Natural killer cell (primary cell): ENCODE results near the gene TXN2. TPM values are rescaled to one million over a fixed set of nuclear protein-coding genes. Genes with fewer than 3 reads are reported as not detected.

Source experiments
- ATAC-seq, 3 donors: fragments of 150-1000 bp in 2 of 3; fragments of 200-7000 bp in 1 of 3; cut with Tn5 transposase; 1 replicate in 1 of 3; 2 replicates in 2 of 3; pipeline ENCODE4 v1.10.0; 2021; ENCODE audit warnings: mild to moderate bottlenecking in 2 of 3, moderate library complexity in 2 of 3
- DNase-seq, 2 donors: peaks; one replicate each; pipeline versions ENCODE4 v3.0.0 to v3.0.0-alpha.2; 2013 to 2021; ENCODE audit warnings: mixed read lengths in 1 of 2
- H3K27ac ChIP-seq: one replicate; pipeline ENCODE4 v1.5.1; 2013; ENCODE audit warnings: mild to moderate bottlenecking, low read length
- H3K27me3 ChIP-seq: one replicate; pipeline ENCODE4 v1.6.1; 2013; ENCODE audit warnings: low read length; ENCODE audit not compliant: control insufficient read depth, insufficient read depth
- H3K36me3 ChIP-seq: one replicate; pipeline ENCODE4 v1.6.1; 2013; ENCODE audit warnings: low read length; ENCODE audit not compliant: control insufficient read depth, insufficient read depth
- H3K4me1 ChIP-seq: one replicate; pipeline ENCODE4 v1.6.1; 2013; ENCODE audit warnings: low read length; ENCODE audit not compliant: control insufficient read depth, insufficient read depth
- H3K4me3 ChIP-seq: one replicate; pipeline ENCODE4 v1.5.1; 2013; ENCODE audit warnings: low read length
- H3K9me3 ChIP-seq: one replicate; pipeline ENCODE4 v1.6.1; 2013; ENCODE audit warnings: low read length; ENCODE audit not compliant: control insufficient read depth, insufficient read depth
- H3K27ac Mint-ChIP-seq, 2 donors: one replicate each; pipeline ENCODE4 v1.8.0; 2022; ENCODE audit warnings: mild to moderate bottlenecking in 2 of 2, mixed read lengths in 2 of 2, moderate library complexity in 1 of 2
- H3K27me3 Mint-ChIP-seq, 2 donors: one replicate each; pipeline ENCODE4 v1.8.0; 2022; ENCODE audit warnings: low read depth in 2 of 2, mixed read lengths in 2 of 2
- H3K36me3 Mint-ChIP-seq: one replicate; pipeline ENCODE4 v1.8.0; 2022; ENCODE audit warnings: mixed read lengths
- H3K4me1 Mint-ChIP-seq, 2 donors: one replicate each; pipeline ENCODE4 v1.8.0; 2022; ENCODE audit warnings: mixed read lengths in 2 of 2
- H3K4me3 Mint-ChIP-seq: one replicate; pipeline ENCODE4 v1.8.0; 2022; ENCODE audit warnings: mild to moderate bottlenecking, moderate library complexity, mixed read lengths
- H3K9me3 Mint-ChIP-seq, 2 donors: one replicate each; pipeline ENCODE4 v1.8.0; 2022; ENCODE audit warnings: mixed read lengths in 2 of 2
- CTCF ChIP-seq: fragments of 200-600 bp; IDR thresholded peaks from one replicate; pipeline ENCODE4 v1.8.0; 2022; ENCODE audit warnings: antibody characterized with exemption
- WGBS: methylation state at CpG from one replicate; pipeline ENCODE4 v1.1.7; 2013; ENCODE audit warnings: missing lambda C conversion rate; ENCODE audit not compliant: insufficient coverage; 5-methylcytosine and 5-hydroxymethylcytosine counted together
- intact Hi-C: fragments of 100-400 bp; cut with micrococcal nuclease; formaldehyde crosslinking; loops from one replicate; pipeline ENCODE4 v1.14.2; 2022
- total RNA-seq, 4 donors: library from RNA; stranded (reverse); fragments of 120-200 nt in 1 of 4; gene quantifications; one replicate each; pipeline versions ENCODE4 v1.2.3 to v1.2.4, GENCODE V29; 2013 to 2022

TXN2 gene
- total RNA-seq, 3 donors from 2014 or later (not counting 1 experiment from before 2014, with no cell fraction given): 35.5 to 45.4 (median 41.5) TPM

GRCh38 chr22:36419177-36419911 lies 62.1 kb downstream of the TXN2 start:
- peak in 1 of 2 donors; percentile 50 for DNase-seq
- no peaks in the 10 kb centered on the region for H3K9me3 Mint-ChIP-seq
- H3K36me3 ChIP-seq: no peaks in the 10 kb centered on the region
- H3K4me3 ChIP-seq: no peak overlapping the region
- peak in 2 of 3 donors; percentile 60 to 68 for ATAC-seq
- H3K4me1 Mint-ChIP-seq: peaks cover 7 to 10% of the 10 kb centered on the region in 2 donors
- no peaks in the 10 kb centered on the region for H3K27me3 ChIP-seq
- WGBS: 26% methylated on average over 12 of the region's 13 CpGs
- no peaks in the 10 kb centered on the region for H3K36me3 Mint-ChIP-seq
- H3K27ac ChIP-seq: no peak overlapping the region
- no peak for TF ChIP-seq CTCF
- peak overlapping the region; percentile 53 to 78 for H3K27ac Mint-ChIP-seq
- peaks cover 40% of the 10 kb centered on the region for H3K4me1 ChIP-seq
- intact Hi-C loops: no loop called here
- H3K9me3 ChIP-seq: no peaks in the 10 kb centered on the region
- no peaks in the 10 kb centered on the region for H3K27me3 Mint-ChIP-seq
- peak overlapping the region; percentile 63 for H3K4me3 Mint-ChIP-seq

DNA sequence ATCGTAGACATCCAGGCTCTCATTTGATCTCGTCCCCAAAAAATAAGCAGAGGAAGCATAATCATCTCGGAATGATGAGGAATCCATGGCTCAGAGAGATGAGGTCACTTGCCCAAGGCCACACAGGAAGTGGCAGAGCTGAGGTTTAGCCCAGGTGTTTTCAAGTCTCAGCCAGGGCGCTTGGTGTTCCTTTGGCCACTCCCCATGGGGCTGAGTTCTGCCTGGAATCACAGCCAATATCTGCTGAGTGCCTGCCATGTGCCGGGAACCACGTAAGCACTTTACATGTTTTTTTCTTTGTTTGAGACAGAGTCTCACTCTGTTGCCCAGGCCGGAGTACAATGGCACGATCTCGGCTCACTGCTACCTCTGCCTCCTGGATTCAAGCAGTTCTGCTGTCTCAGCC lies 64.2 kb downstream of the TXN2 start:
- no peaks in the 10 kb centered on the region for H3K27me3 Mint-ChIP-seq
- no peak overlapping the region for H3K4me3 Mint-ChIP-seq
- no peak overlapping the region for H3K27ac ChIP-seq
- no peak for TF ChIP-seq CTCF
- ATAC-seq (peak in 1 of 3 donors; percentile 34), DNase-seq (no peak)
- no peaks in the 10 kb centered on the region for H3K36me3 Mint-ChIP-seq
- H3K9me3 Mint-ChIP-seq: no peaks in the 10 kb centered on the region
- H3K4me1 Mint-ChIP-seq: peaks cover 7 to 14% of the 10 kb centered on the region in 2 donors
- H3K36me3 ChIP-seq: no peaks in the 10 kb centered on the region
- 73% methylated on average over 9 of the region's 9 CpGs for WGBS
- intact Hi-C loops: no loop called here
- no peaks in the 10 kb centered on the region for H3K27me3 ChIP-seq
- H3K27ac Mint-ChIP-seq: no peak overlapping the region
- H3K9me3 ChIP-seq: no peaks in the 10 kb centered on the region
- no peak overlapping the region for H3K4me3 ChIP-seq
- peaks cover 40% of the 10 kb centered on the region for H3K4me1 ChIP-seq

Other genes starting within 250 kb of the TXN2 start
- 100 to 1,000 TPM in 1 of 3 donors, 10 to 100 TPM in 2; 51.7 to 112 (median 67.2) TPM for gene APOL2, start 242.1 kb downstream of the TXN2 start, total RNA-seq
- 10 to 100 TPM; 39.5 to 51.2 (median 49.6) TPM for gene APOL1, start 228.5 kb downstream of the TXN2 start, total RNA-seq
- gene MYH9, start 93.7 kb downstream of the TXN2 start, total RNA-seq: 1,000 to 10,000 TPM in 1 of 3 donors, 100 to 1,000 TPM in 2; 803 to 1,038 (median 808) TPM
- gene FOXRED2, start 25.4 kb upstream of the TXN2 start, total RNA-seq: 1 to 10 TPM; 1.7 to 2.0 (median 1.9) TPM
- 100 to 1,000 TPM; 205 to 251 (median 215) TPM for gene EIF3D, start 47.5 kb upstream of the TXN2 start, total RNA-seq
- not detected for gene CACNG2, start 222.1 kb upstream of the TXN2 start, total RNA-seq